Colonic mucosa (tissue), 4 donors: Measurements from ENCODE around the gene PDRG1. TPM values are rescaled to one million over a fixed set of nuclear protein-coding genes. Genes with fewer than 3 reads are reported as not detected.

Experiments used
- DNase-seq: peaks from one replicate; pipeline ENCODE4 v3.0.0-alpha.2; 2020
- H3K27ac ChIP-seq: fragments of 200-600 bp; one replicate; pipeline ENCODE4 v1.8.0; 2021
- H3K27me3 ChIP-seq: fragments of 200-600 bp; one replicate; pipeline ENCODE4 v1.8.0; 2021
- H3K36me3 ChIP-seq: fragments of 200-600 bp; one replicate; pipeline ENCODE4 v1.8.0; 2021
- H3K4me1 ChIP-seq: fragments of 200-600 bp; one replicate; pipeline ENCODE4 v1.8.0; 2021; ENCODE audit warnings: mild to moderate bottlenecking
- H3K4me3 ChIP-seq: fragments of 200-600 bp; one replicate; pipeline ENCODE4 v1.8.0; 2021
- H3K9ac ChIP-seq, 2 donors: one replicate each; pipeline ENCODE4 v1.7.0; 2013; ENCODE audit warnings: control low read depth in 2 of 2, low read depth in 2 of 2, low read length in 2 of 2
- H3K9me3 ChIP-seq: fragments of 200-600 bp; one replicate; pipeline ENCODE4 v1.8.0; 2021
- CTCF ChIP-seq: fragments of 200-600 bp; IDR thresholded peaks from one replicate; pipeline ENCODE4 v1.8.0; 2022; ENCODE audit warnings: antibody characterized with exemption, mild to moderate bottlenecking
- intact Hi-C: fragments of 100-400 bp; cut with DNase I; formaldehyde crosslinking; loops from one replicate; pipeline ENCODE4 v1.14.1; 2022
- total RNA-seq, 2 donors: library from RNA; stranded (reverse); fragmentation: NEBNext Ultra II Directional in 1 of 2; extraction: Animal tissue kit (Norgen Biotek cat#: 25700) in 1 of 2; gene quantifications; one replicate each; pipeline ENCODE4 v1.2.1, GENCODE V29; 2021
- donor health status: healthy.
- donor health status: DM: no; HTN: no; CAD: no.
- donor health status: DM: no; HTN: no; CAD: no.

The PDRG1 gene
- total RNA-seq, 2 donors from 2014 or later: 9.9 to 14.6 TPM

DNA sequence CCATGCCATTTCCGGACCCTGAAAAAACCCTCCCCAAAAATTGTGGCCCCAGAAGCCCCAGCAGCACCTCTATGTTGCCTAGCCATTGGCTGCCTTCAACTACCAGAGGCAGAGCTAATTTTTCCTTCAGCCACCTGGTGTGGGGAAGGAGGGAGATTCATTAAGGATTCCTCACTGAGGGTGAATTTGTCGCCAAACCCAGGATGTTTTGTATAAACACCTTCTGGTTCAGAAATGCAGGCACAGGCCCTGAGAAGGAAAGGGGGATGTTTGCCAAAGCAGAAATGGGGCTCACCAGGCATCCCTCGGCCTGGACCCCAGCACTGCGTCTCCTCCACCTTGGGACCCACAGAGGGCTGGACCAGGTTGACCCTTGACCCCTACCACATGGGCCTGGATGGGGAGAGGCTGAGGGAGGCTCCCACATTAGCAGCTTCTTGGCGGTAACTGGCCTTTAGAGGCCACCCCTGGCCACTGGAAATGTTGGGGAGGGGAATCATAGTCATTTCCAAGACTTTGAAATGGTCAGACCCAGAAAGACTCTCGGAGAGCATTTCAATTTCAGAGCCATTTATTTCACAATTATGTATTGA is 1.8 kb upstream of the PDRG1 start:
- Histone ChIP-seq H3K4me1 (peaks cover 9% of the 10 kb centered on the region), H3K9me3 (no peaks in the 10 kb centered on the region), H3K27ac (no peak overlapping the region), H3K36me3 (no peaks in the 10 kb centered on the region), H3K27me3 (no peaks in the 10 kb centered on the region), H3K9ac (no peak overlapping the region), H3K4me3 (no peak overlapping the region)
- intact Hi-C loops: loop anchor here (2.0 kb wide), 1 partner anchor 103 kb away; no protein-coding TSS in a partner anchor
- no peak for DNase-seq
- TF ChIP-seq CTCF: no peak

DNA sequence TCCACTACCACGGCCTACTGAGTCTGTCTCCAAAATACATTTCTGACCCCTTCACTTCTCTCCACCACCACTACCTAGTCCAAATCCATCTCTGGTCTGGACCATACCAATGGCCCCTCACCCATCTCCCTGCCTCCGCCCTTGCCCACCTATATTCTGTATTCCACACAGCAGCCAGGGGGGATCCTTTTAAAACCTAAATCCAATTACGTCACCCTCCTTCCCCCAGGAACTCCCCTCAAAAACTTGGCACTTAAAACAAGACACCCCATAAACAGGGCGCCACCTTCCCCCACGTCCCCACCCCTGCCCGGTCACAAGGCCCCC is 680 bp downstream of the PDRG1 start:
- Histone ChIP-seq H3K4me1 (peaks cover 9% of the 10 kb centered on the region), H3K27ac (no peak overlapping the region), H3K36me3 (no peaks in the 10 kb centered on the region), H3K9me3 (no peaks in the 10 kb centered on the region), H3K27me3 (no peaks in the 10 kb centered on the region), H3K4me3 (peak overlapping the region; percentile 97), H3K9ac (peak overlapping the region; percentile 84 to 86)
- TF ChIP-seq CTCF: no peak
- DNase-seq: no peak
- intact Hi-C loops: no loop called here

DNA sequence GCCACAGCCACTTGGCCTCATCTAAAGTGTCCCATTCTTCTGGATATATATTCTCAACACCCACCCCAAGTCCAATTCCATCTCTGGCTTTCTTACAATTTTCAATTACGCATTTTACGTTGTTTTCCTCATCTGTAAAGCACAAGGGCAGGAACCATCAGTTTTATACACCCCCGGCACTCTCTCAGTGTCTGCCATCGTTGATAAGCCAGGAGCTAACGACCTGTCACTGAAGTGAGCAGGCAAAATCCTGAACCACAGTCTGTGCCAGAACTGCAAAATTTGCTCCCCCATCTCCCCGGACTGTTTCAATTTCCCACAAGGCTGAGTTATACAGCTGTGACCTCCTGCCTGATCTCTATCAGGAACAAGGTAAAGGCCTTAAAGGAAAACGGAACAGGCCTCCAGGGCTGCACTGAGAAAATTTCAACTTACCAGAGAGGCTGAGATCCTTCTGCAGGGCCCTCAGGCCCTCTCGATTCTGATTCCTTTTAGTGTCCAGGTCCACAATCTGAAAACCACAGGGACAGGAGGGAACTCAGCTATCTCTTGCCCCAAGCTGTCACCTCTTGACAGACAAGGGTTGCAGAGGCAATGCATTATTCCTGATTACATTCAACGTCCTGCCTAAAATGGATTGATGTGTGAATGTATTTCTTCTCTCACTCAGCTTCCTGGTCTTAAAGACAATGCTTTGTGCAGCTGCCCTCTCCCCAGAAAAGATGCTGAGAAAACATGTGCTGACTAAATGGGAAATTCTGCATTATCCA is 1.8 kb downstream of the PDRG1 start:
- no peak for DNase-seq
- H3K27ac ChIP-seq: no peak overlapping the region
- H3K9me3 ChIP-seq: no peaks in the 10 kb centered on the region
- intact Hi-C loops: no loop called here
- H3K4me1 ChIP-seq: peaks cover 9% of the 10 kb centered on the region
- TF ChIP-seq CTCF: no peak
- no peaks in the 10 kb centered on the region for H3K27me3 ChIP-seq
- H3K9ac ChIP-seq: peak overlapping the region in 1 of 2 donors; percentile 84
- H3K4me3 ChIP-seq: no peak overlapping the region
- no peaks in the 10 kb centered on the region for H3K36me3 ChIP-seq

GRCh38 chr20:31948008-31948407 is 3.8 kb downstream of the PDRG1 start:
- H3K4me3 ChIP-seq: no peak overlapping the region
- H3K27ac ChIP-seq: no peak overlapping the region
- no peak for DNase-seq
- H3K4me1 ChIP-seq: peaks cover 9% of the 10 kb centered on the region
- H3K9ac ChIP-seq: no peak overlapping the region
- intact Hi-C loops: no loop called here
- H3K36me3 ChIP-seq: no peaks in the 10 kb centered on the region
- no peaks in the 10 kb centered on the region for H3K27me3 ChIP-seq
- no peak for TF ChIP-seq CTCF
- H3K9me3 ChIP-seq: no peaks in the 10 kb centered on the region

GRCh38 chr20:31945785-31946184 is 6.1 kb downstream of the PDRG1 start:
- H3K4me1 ChIP-seq: peaks cover 5% of the 10 kb centered on the region
- no peaks in the 10 kb centered on the region for H3K36me3 ChIP-seq
- H3K27ac ChIP-seq: no peak overlapping the region
- H3K27me3 ChIP-seq: no peaks in the 10 kb centered on the region
- no peak overlapping the region for H3K4me3 ChIP-seq
- intact Hi-C loops: no loop called here
- H3K9me3 ChIP-seq: no peaks in the 10 kb centered on the region
- no peak for TF ChIP-seq CTCF
- DNase-seq: no peak
- no peak overlapping the region for H3K9ac ChIP-seq
